GM20431 (cell line): ENCODE data around the gene SASS6.
"Not testable (repeated sequence)": the region's sequence is repeated elsewhere in the genome, so short reads cannot be mapped to it uniquely, and the experiment has no call there.

Experiments
- in situ Hi-C: fragments of 300-500 bp; cut with MseI, MboI; formaldehyde crosslinking; loops from one replicate; pipeline ENCODE4 v1.15.0; 2020; ENCODE audit warnings: low sequenced_read_pairs; ENCODE audit not compliant: unreplicated experiment

SASS6 gene

DNA sequence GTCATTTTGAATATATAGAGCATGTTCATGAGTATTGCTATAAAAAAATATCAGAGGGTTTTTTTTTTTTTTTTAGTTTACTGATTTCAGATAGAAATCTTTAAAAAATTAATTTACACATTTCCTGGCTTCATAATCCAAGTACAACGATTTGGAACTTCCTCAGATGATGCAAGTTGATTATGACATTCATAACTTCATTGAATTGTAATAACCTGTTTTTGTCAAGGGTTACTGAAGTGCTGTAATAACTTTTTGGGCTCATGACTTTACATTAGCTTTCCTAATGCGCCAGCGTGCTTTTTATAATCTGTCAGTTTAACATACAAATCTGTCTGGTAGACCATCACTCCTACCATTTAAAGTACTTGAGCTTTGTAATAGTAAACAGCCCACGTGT is 81.3 kb downstream of the SASS6 start:
- in situ Hi-C loops: no loop called here

DNA sequence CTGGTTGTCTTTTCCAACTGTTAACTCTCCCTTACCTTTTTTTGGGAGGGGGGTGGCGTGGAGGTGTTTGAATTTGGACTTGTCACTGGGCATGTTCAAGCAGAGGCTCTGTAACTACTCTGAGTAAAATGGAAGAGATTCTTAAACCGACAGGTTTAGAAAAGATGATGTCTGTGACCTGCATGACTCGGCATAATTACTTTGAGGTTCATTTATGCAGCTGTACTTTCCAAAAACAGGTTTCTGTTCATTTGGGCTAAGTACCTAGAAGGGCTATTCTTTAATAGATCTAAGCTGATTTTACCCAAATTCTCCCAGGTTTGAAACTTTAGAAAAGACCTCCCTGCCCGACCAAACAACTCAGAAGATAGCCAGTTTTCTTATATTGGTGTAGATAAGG is 82.6 kb downstream of the SASS6 start:
- in situ Hi-C loops: no loop called here

DNA sequence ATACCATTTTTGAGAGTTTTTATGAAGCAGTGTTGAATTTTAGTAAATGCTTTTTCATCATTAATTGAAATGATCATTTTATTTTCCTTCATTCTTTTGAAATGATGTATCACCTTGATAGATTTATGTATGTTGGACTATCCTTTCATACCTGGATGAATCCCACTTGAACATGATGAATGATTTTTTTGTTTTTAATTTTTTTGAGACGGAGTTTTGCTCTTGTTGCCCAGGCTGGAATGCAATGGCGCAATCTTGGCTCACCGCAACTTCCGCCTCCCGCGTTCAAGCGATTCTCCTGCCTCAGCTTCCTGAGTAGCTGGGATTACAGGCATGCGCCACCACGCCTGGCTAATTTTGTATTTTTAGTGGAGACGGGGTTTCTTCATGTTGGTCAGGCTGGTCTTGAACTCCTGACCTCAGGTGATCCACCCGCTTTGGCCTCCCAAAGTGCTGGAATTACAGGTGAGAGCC is 85.5 kb downstream of the SASS6 start:
- in situ Hi-C loops: not testable (repeated sequence)

DNA sequence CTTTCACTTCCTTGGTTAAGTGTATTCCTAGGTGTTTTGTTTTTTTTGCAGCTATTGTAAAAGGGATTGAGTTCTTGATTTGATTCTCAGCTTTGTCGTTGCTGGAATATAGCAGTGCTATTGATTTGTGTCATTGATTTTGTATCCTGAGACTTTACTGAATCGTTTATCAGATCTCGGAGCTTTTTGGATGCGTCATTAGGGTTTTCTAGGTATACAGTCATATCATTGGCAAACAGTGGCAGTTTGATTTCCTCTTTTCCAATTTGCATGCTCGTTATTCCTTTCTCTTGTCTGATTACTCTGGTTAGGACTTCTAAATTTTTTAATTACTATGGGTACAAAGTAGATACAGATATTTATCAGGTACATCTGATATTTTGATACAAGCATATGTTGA is 87.5 kb downstream of the SASS6 start:
- in situ Hi-C loops: no loop called here

DNA sequence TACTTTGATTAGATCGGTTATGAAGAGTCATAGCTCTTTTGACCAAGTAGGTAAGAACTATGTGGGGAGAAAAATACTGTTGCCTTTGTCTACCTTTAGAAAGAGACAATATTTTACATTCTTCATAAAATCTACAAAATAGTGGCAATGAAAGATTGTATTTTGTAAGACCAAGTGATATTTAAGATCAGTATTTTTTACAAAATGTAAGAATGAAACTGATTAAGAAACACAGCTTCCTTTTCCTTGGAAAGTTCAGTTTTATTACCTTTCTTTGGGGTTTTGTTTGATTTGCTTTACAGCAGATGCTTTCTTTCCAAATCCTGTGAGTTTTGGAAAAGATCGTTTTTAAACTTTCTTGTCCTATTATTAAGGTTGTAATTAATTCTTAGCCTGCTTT is 93.1 kb downstream of the SASS6 start:
- in situ Hi-C loops: no loop called here

DNA sequence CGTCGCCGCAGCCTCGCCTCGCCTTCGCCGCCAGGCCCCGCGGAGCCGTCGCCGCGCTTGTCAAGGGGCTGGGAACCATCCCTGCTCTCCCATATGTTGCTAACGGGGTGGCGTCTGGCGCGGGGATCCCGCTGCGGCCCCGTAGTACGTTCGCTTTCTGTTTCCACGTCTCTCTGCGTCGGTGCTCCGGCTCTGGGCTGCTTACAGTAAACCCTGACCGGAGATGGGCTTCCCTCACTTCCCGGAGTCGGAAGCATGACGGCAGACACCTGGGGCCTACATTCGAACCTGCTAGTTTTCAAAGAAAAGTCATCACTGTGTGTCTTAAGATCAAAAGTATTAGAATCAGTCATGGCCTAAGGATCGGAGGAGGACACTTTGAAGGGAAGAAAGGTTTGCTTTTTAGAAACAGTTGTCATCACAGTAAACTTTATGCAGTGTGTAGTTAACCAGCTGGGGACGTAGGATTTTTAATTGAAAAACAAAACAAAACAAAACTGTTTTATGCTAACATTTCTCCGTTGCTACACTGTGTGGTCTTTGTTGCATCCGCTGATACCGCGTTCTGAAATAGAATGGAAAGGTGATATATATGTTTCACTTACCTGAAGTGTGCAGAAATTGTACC is 94.0 kb downstream of the SASS6 start:
- in situ Hi-C loops: no loop called here

DNA sequence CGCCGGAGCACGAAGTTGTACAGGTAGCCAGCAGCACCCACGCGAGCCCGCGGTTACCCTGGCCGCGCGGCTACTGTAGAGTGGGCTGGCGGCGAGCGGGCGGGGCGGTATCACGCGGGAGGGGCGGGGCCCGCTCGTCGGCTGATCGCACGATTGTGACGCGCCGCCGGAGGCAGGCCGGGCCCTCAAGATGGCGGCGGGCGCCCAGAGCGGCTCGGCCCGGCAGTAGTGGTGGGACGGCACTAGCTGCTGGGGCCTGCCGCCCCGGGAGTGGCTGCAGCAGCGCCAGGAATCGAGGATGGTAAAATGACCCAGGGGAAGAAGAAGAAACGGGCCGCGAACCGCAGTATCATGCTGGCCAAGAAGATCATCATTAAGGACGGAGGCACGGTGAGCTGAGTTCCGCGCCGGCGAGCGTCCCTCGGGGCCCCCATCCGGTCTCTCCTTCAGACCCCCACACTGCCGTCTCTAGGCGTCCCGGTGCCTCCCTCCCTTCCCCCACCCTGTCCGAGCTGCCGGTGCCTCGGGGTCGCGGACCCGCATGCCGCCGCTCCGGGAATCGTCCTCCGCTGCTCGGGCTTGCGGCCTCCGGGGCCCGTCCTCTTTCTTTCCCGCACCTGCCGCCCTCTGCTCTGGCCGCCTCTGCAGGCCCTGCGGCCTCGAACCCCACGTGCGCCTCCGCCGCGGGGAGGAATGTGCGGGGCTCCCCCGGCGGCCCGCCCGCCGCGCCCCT is 94.6 kb downstream of the SASS6 start:
- in situ Hi-C loops: no loop called here

DNA sequence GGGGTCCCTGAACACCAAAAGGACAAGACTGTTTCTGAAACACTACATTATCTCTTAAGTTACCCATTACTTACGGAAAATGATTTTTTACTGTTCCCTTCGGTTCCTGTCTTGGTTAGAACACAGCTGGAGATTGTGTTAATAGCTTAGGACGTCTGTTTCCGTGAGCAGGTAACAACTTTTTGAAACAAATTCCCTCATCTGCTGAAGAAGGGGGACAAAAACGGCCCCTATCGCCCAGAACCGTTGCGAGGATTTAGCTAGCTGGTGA is 95.1 kb downstream of the SASS6 start:
- in situ Hi-C loops: no loop called here

DNA sequence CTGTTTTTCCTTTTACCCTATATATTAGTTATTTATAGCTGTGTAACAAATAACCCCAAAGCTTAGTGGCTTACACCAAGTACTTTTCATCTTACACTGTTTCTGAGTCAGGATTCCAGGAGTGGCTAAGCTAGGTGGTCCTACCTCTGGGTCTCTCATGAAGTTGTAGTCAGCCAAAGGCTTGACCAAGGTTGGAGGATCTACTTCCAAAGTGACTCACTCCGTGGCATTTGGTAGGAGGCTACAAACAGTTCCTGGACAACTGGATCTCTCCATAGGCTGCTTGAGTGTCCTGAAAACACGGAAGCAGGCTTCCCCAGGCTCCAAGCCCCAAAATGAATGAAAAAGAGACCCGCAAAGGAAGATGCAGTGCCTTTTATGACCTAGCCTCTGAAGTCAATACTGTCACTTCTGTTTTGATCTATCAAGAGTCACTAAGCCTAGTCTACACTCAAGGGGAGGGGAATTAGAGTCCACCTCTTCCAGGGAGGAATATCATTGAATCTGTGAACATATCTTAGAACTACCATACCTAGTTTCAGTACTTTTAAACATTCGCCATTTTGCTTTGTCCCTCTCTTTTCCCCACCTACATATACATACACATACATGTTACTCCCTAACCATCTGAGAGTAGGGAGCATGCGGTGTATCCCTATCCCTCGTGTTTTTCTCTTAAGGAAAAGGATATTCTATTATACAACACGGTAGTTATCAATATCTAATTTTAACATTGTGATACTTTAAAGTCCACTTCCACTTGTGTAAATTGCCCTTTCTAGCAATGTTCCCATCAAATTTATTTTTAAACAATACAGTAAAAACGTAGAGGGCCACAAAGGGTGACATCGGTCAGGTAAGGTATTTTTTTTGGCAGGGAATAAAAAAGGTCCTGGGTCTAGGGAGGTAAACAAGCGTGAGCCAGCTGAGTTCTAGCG is 95.7 kb downstream of the SASS6 start:
- in situ Hi-C loops: no loop called here

DNA sequence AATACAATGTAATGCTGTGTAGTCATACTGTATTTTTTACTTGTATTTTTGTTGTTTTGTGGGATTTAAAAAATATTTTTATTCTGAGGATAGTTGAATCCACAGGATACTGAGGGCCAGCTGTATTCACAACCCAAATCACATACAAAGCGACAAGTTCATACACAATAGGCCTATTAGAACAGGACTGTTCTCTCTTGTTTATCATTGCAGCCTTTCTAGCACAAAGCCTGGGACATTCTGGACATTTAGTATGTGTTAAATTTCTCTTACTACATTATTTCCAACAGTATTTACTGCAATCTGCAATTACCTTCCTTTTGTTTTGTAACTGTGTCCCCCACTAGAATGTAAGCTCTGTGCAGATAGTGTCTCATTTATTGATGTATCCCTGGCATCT is 97.5 kb downstream of the SASS6 start:
- in situ Hi-C loops: no loop called here

DNA sequence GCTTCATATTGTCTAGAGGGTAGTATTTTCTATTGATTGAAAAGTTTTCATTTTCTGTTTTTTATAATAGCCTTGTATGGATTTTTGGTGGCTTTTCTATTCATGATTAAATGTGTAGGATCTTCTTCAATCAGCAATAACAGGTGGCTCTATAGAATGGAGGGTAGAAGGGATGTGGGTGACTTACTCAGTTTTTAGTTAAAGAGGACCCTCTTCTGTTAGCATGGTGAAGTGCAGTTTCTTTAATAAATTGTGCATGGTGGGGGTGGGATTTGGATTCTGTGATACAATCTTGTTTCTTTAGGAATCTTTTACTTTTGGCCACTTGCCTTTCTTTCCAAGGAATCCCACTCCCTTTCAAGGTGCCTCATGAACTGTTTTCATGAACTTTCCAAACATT is 98.3 kb downstream of the SASS6 start:
- in situ Hi-C loops: no loop called here
